Thyroid gland (tissue), 4 donors: Measurements from ENCODE around the gene REXO1.

ENCODE experiments used
- CTCF ChIP-seq, 6 experiments: fragments of 200-600 bp in 3 of 6; fragments of 450-650 bp in 3 of 6; sonication (generic) in 3 of 6; IDR thresholded peaks; one replicate each; pipeline ENCODE4 v1.5.1; 2016 to 2019; ENCODE audit warnings: antibody characterized with exemption in 6 of 6, mild to moderate bottlenecking in 2 of 6, inconsistent platforms in 1 of 6, moderate library complexity in 1 of 6
- POLR2A ChIP-seq, 2 donors: fragments of 450-650 bp; IDR thresholded peaks; one replicate each; pipeline ENCODE4 v1.6.1; 2017; ENCODE audit warnings: antibody characterized with exemption in 2 of 2, mild to moderate bottlenecking in 2 of 2, moderate library complexity in 1 of 2

DNA sequence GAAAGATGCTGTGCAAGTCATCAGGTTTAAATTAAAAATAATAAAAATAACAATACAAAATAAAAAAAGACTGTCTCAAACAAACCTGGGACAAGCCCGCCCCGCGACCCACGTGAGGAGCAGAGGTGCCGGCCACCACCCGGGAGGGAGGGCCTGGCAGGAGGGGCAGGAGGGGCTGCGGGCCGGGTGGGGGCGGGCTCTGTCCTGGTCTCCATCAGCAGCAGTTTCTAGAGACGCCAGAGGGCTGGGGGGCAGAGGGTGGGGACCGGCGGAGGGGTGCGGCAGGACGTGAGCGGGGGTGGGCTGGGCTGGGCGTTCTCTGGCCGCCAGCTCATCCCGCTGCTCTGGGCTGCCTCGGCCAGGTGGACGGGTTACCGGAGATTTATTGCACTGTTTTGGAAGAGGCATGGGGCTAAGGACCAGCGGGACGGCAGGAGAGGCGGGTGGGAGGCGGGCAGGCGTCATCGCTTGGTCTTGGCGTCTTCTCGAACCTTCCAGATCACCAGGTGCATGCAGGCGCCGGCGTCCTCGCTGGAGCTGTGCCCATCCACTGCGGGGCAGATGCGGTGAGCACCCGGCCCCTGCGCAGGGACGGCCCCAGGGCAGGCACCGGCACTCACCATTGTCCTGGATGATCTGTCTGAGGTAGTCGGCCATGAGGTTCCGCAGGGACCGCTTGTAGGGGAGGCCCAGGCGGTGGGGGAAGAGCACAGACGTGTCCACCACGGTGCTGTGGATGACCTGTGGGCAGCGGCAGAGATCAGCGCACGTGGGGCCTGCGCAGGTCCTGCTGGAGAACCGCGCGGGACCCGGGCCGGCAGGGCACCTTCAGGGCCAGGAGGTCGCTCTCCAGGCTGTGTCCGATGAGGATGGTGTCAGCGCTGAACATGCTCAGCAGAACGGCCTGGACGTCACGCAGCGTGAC lies 32.4 kb downstream of the REXO1 start:
- TF ChIP-seq CTCF (IDR thresholded peaks at IDR 0.05) (no peak), POLR2A (IDR thresholded peaks at IDR 0.05) (no peak)
